K562 (cell line): ENCODE data around the gene PNKD. TPM values are rescaled to one million over a fixed set of nuclear protein-coding genes. Genes with fewer than 3 reads are reported as not detected.
A peak's percentile ranks its signal among the peaks of the same experiment; 100 is the strongest.

Source experiments
- BDP1 ChIP-seq: IDR thresholded peaks from 3 replicates; pipeline ENCODE4 v1.6.1; 2011; ENCODE audit not compliant: insufficient read length, insufficient read depth
- CBX1 ChIP-seq: sonication (generic); IDR thresholded peaks from 2 replicates; pipeline ENCODE4 v1.6.1; 2016; ENCODE audit warnings: antibody characterized with exemption, low read depth, mild to moderate bottlenecking
- ELF1 ChIP-seq: fragments of 200-800 bp; sonication (Bioruptor generic); IDR thresholded peaks from 2 replicates; pipeline ENCODE4 v1.6.1; 2016; ENCODE audit warnings: missing genetic modification characterization, missing compliant biosample characterization
- FOSL1 ChIP-seq: fragments of 200-800 bp; sonication (Bioruptor generic); conservative IDR thresholded peaks from 2 replicates; pipeline ENCODE4 v1.6.1; 2016; ENCODE audit warnings: missing genetic modification characterization, missing compliant biosample characterization
- FOXA1 ChIP-seq: fragments of 450-650 bp; IDR thresholded peaks from 2 replicates; pipeline ENCODE4 v1.6.1; 2016; ENCODE audit warnings: mild to moderate bottlenecking, borderline replicate concordance
- FOXJ2 ChIP-seq: fragments of 200-800 bp; sonication (Bioruptor generic); IDR thresholded peaks from 2 replicates; pipeline ENCODE4 v1.6.1; 2016; ENCODE audit warnings: missing genetic modification characterization, missing compliant biosample characterization
- HNRNPLL ChIP-seq: fragments of 200-400 bp; formaldehyde crosslinking; IDR thresholded peaks from 2 replicates; pipeline ENCODE4 v1.6.1; 2017; ENCODE audit warnings: low read length, low read depth, mild to moderate bottlenecking; ENCODE audit not compliant: poor library complexity, severe bottlenecking
- HNRNPUL1 ChIP-seq: fragments of 200-400 bp; formaldehyde crosslinking; IDR thresholded peaks from 2 replicates; pipeline ENCODE4 v1.6.1; 2017; ENCODE audit warnings: low read length
- IFI16 ChIP-seq: fragments of 250-450 bp; sonication (Bioruptor Pico); IDR thresholded peaks from 2 replicates; pipeline ENCODE4 v2.1.2; 2022; ENCODE audit warnings: mild to moderate bottlenecking, inconsistent platforms
- MEF2A ChIP-seq: IDR thresholded peaks from 2 replicates; pipeline ENCODE4 v1.6.1; 2011; ENCODE audit warnings: low read depth, mild to moderate bottlenecking, low read length, moderate library complexity; ENCODE audit not compliant: control insufficient read depth
- MTA1 ChIP-seq: fragments of 450-650 bp; IDR thresholded peaks from 2 replicates; pipeline ENCODE4 v1.6.1; 2017; ENCODE audit warnings: borderline replicate concordance
- SAFB ChIP-seq: fragments of 200-400 bp; formaldehyde crosslinking; IDR thresholded peaks from 2 replicates; pipeline ENCODE4 v1.6.1; 2017; ENCODE audit warnings: low read depth, low read length, borderline replicate concordance
- SETDB1 ChIP-seq: IDR thresholded peaks from one replicate; pipeline ENCODE4 v1.6.1; 2012; ENCODE audit warnings: low read length, control low read depth, inconsistent platforms
- SMC3 ChIP-seq: conservative IDR thresholded peaks from 2 replicates; pipeline ENCODE4 v1.6.1; 2011; ENCODE audit warnings: low read depth, low read length, improper control_type of control experiment; ENCODE audit not compliant: insufficient read depth
- ZBTB2 ChIP-seq: fragments of 450-650 bp; IDR thresholded peaks from 2 replicates; pipeline ENCODE4 v1.6.1; 2016; ENCODE audit warnings: antibody characterized with exemption
- ZBTB43 ChIP-seq: sonication (generic); formaldehyde crosslinking; IDR thresholded peaks from 2 replicates; pipeline ENCODE4 v1.8.0; 2023; ENCODE audit warnings: mild to moderate bottlenecking, missing genetic modification reagents
- ZNF518B ChIP-seq: fragments of 250-450 bp; sonication (Bioruptor Pico); IDR thresholded peaks from 2 replicates; pipeline ENCODE4 v1.5.0; 2021; ENCODE audit warnings: mild to moderate bottlenecking, moderate library complexity
- ZNF609 ChIP-seq: sonication (generic); formaldehyde crosslinking; IDR thresholded peaks from 2 replicates; pipeline ENCODE4 v1.8.1; 2023; ENCODE audit warnings: missing genetic modification reagents, mild to moderate bottlenecking, borderline replicate concordance
- polyA plus RNA-seq, 8 experiments: library from polyadenylated mRNA; depleted of rRNA in 4 of 8; stranded (reverse) in 5 of 8; unstranded in 3 of 8; fragments of >200 nt; fragmentation: Nextera tagmentation in 2 of 8; fragmentation: Illumina TruSeq in 1 of 8; extraction: Ambion mirVana in 2 of 8; extraction: Trizol in 1 of 8; gene quantifications; 2 replicates each; pipeline versions ENCODE4 v1.2.1 to v1.2.3, GENCODE V29; 2011 to 2014; ENCODE audit warnings: inconsistent platforms in 1 of 8, missing spikeins in 1 of 8
- total RNA-seq, 7 experiments: library from RNA; depleted of rRNA in 6 of 7; stranded (reverse); fragments of >200 nt in 6 of 7; fragmentation: Illumina TruSeq in 2 of 7; extraction: Trizol in 2 of 7; gene quantifications; 2 replicates each; pipeline versions ENCODE4 v1.2.1 to v1.2.3, GENCODE V29; 2011 to 2021; ENCODE audit warnings: low replicate concordance in 1 of 7

Gene PNKD
- total and polyA plus RNA-seq, 9 of the 15 experiments (the other 6 are each of a cell fraction or from before 2014, with no cell fraction given) = 26.0 to 105 (median 60.1) TPM

GRCh38 chr2:218393750-218394290 is 123.5 kb downstream of the PNKD start (continued):
- TF ChIP-seq SETDB1 (no peak), FOXA1 (no peak), ZNF518B (CRISPR knock-in tag) (no peak), IFI16 (CRISPR knock-in tag) (no peak), MTA1 (0 out of 2 replicates have a peak, but pooled peaks have one; percentile 25), SAFB (no peak), HNRNPLL (no peak), BDP1 (no peak), MEF2A (no peak), SMC3 (no peak), HNRNPUL1 (no peak), ZBTB2 (no peak), FOXJ2 (tag) (no peak), ELF1 (no peak), CBX1 (peak; percentile 71; the same call in 1 of the 2 replicates), ZBTB43 (CRISPR knock-in tag) (no peak), ZNF609 (CRISPR knock-in tag) (no peak), FOSL1 (no peak)
